K562 (cell line): ENCODE data around the gene PRSS1.

Experiments used
- KLF1 ChIP-seq: fragments of 450-650 bp; IDR thresholded peaks from 2 replicates; pipeline ENCODE4 v1.6.1; 2016; ENCODE audit warnings: missing genetic modification characterization, missing compliant biosample characterization
- NFE2L1 ChIP-seq: fragments of 450-650 bp; IDR thresholded peaks from 2 replicates; pipeline ENCODE4 v1.6.1; 2016; ENCODE audit warnings: missing genetic modification characterization, low read depth, mild to moderate bottlenecking, missing compliant biosample characterization, moderate library complexity, borderline replicate concordance
- REST ChIP-seq, 2 experiments: fragments of 450-650 bp; formaldehyde crosslinking in 1 of 2; IDR thresholded peaks; 2 replicates each; pipeline versions ENCODE4 v1.4.0 to v1.6.1; 2014 to 2020; ENCODE audit warnings: mild to moderate bottlenecking in 2 of 2, borderline replicate concordance in 1 of 2, low read depth in 1 of 2
- SRSF9 ChIP-seq: fragments of 200-400 bp; formaldehyde crosslinking; IDR thresholded peaks from 2 replicates; pipeline ENCODE4 v1.6.1; 2017; ENCODE audit warnings: low read depth, low read length, borderline replicate concordance
- TF ChIP-seq, protein P1 (sequence below), 3 experiments: IDR thresholded peaks in 2 of 3; conservative IDR thresholded peaks in 1 of 3; 2 replicates each; pipeline ENCODE4 v1.5.1; 2011 to 2012; ENCODE audit warnings: low read length in 3 of 3, mild to moderate bottlenecking in 3 of 3, control low read depth in 2 of 3, improper control_type of control experiment in 1 of 3, inconsistent platforms in 1 of 3, low read depth in 1 of 3, mixed read lengths in 1 of 3, moderate library complexity in 1 of 3; ENCODE audit not compliant: insufficient read depth in 2 of 3

- TF ChIP-seq NFE2L1 (tag), result no peak
- no peak for TF ChIP-seq REST (IDR thresholded peaks at IDR 0.05; ENCODE audit: borderline replicate concordance)
- TF ChIP-seq REST (CRISPR knock-in tag; IDR thresholded peaks at IDR 0.05; ENCODE audit: low read depth), result no peak
- TF ChIP-seq SRSF9, result no peak
- no peak for TF ChIP-seq KLF1 (tag)
- TF ChIP-seq, protein P1, sequence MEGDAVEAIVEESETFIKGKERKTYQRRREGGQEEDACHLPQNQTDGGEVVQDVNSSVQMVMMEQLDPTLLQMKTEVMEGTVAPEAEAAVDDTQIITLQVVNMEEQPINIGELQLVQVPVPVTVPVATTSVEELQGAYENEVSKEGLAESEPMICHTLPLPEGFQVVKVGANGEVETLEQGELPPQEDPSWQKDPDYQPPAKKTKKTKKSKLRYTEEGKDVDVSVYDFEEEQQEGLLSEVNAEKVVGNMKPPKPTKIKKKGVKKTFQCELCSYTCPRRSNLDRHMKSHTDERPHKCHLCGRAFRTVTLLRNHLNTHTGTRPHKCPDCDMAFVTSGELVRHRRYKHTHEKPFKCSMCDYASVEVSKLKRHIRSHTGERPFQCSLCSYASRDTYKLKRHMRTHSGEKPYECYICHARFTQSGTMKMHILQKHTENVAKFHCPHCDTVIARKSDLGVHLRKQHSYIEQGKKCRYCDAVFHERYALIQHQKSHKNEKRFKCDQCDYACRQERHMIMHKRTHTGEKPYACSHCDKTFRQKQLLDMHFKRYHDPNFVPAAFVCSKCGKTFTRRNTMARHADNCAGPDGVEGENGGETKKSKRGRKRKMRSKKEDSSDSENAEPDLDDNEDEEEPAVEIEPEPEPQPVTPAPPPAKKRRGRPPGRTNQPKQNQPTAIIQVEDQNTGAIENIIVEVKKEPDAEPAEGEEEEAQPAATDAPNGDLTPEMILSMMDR (IDR thresholded peaks at IDR 0.05 in 2 of 3, conservative IDR thresholded peaks at IDR 0.05 in 1 of 3; ENCODE audit: insufficient read depth in 2 of 3, low read depth in 1 of 3, low read length in 3 of 3), result no peak
Observed at GRCh38 chr7:142716596-142716995, 32.7 kb upstream of the PRSS1 start.
